H9 (cell line): Measurements from ENCODE around the gene FUNDC2. TPM values are rescaled to one million over a fixed set of nuclear protein-coding genes. Genes with fewer than 3 reads are reported as not detected.
A peak's percentile ranks its signal among the peaks of the same experiment; 100 is the strongest.

ENCODE experiments used
- DNase-seq: peaks from one replicate; pipeline ENCODE4 v3.0.0-alpha.2; 2017
- H2AFZ ChIP-seq: one replicate; pipeline ENCODE4 v1.6.1; 2013; ENCODE audit warnings: mild to moderate bottlenecking, low read length, control low read depth, moderate library complexity
- H2AK5ac ChIP-seq: 2 replicates; pipeline ENCODE4 v1.6.1; 2013; ENCODE audit warnings: low read length, control low read depth, mixed read lengths; ENCODE audit not compliant: insufficient read length
- H2BK120ac ChIP-seq: one replicate; pipeline ENCODE4 v1.6.1; 2013; ENCODE audit warnings: low read depth, mild to moderate bottlenecking, low read length, control low read depth, inconsistent platforms; ENCODE audit not compliant: poor library complexity, severe bottlenecking
- H2BK12ac ChIP-seq: 2 replicates; pipeline ENCODE4 v1.6.1; 2013; ENCODE audit warnings: low read length, control low read depth, mixed read lengths, low read depth; ENCODE audit not compliant: insufficient read length
- H2BK15ac ChIP-seq: 2 replicates; pipeline ENCODE4 v1.6.1; 2013; ENCODE audit warnings: low read depth, low read length, control low read depth
- H2BK20ac ChIP-seq: one replicate; pipeline ENCODE4 v1.6.1; 2013; ENCODE audit warnings: low read depth, mild to moderate bottlenecking, low read length, control low read depth, inconsistent platforms; ENCODE audit not compliant: poor library complexity, severe bottlenecking
- H2BK5ac ChIP-seq: 2 replicates; pipeline ENCODE4 v1.6.1; 2013; ENCODE audit warnings: low read length, control low read depth, mixed read lengths; ENCODE audit not compliant: insufficient read length
- H3K14ac ChIP-seq: 2 replicates; pipeline ENCODE4 v1.6.1; 2013; ENCODE audit warnings: low read length, control low read depth; ENCODE audit not compliant: insufficient read depth
- H3K18ac ChIP-seq: 2 replicates; pipeline ENCODE4 v1.6.1; 2013; ENCODE audit warnings: low read depth, mild to moderate bottlenecking, mixed read lengths, low read length, control low read depth; ENCODE audit not compliant: insufficient read length
- H3K23ac ChIP-seq: 2 replicates; pipeline ENCODE4 v1.6.1; 2013; ENCODE audit warnings: low read length, control low read depth, mixed read lengths, low read depth; ENCODE audit not compliant: insufficient read length
- H3K23me2 ChIP-seq: 2 replicates; pipeline ENCODE4 v1.6.1; 2013; ENCODE audit warnings: low read depth, mild to moderate bottlenecking, mixed read lengths, low read length, control low read depth; ENCODE audit not compliant: insufficient read length, poor library complexity, severe bottlenecking
- H3K27ac ChIP-seq: 2 replicates; pipeline ENCODE4 v1.5.1; 2013; ENCODE audit warnings: low read length, control low read depth, mixed read lengths, low read depth; ENCODE audit not compliant: insufficient read length
- H3K27me3 ChIP-seq: 2 replicates; pipeline ENCODE4 v1.6.1; 2013; ENCODE audit warnings: low read length, control low read depth, inconsistent platforms; ENCODE audit not compliant: insufficient read depth
- H3K4ac ChIP-seq: 2 replicates; pipeline ENCODE4 v1.6.1; 2013; ENCODE audit warnings: low read depth, mild to moderate bottlenecking, control low read depth, inconsistent platforms, low read length, moderate library complexity
- H3K4me1 ChIP-seq: 2 replicates; pipeline ENCODE4 v1.6.1; 2013; ENCODE audit warnings: low read length, control low read depth, inconsistent platforms; ENCODE audit not compliant: insufficient read depth
- H3K4me2 ChIP-seq: 2 replicates; pipeline ENCODE4 v1.6.1; 2013; ENCODE audit warnings: low read length, control low read depth, mixed read lengths; ENCODE audit not compliant: insufficient read length, insufficient read depth
- H3K56ac ChIP-seq: 2 replicates; pipeline ENCODE4 v1.6.1; 2013; ENCODE audit warnings: low read depth, mild to moderate bottlenecking, mixed read lengths, low read length, control low read depth; ENCODE audit not compliant: insufficient read length
- H3K79me1 ChIP-seq: 2 replicates; pipeline ENCODE4 v1.6.1; 2013; ENCODE audit warnings: low read depth, mild to moderate bottlenecking, moderate library complexity, low read length, control low read depth, inconsistent platforms; ENCODE audit not compliant: insufficient read depth, poor library complexity, severe bottlenecking
- H3K79me2 ChIP-seq: 2 replicates; pipeline ENCODE4 v1.6.1; 2013; ENCODE audit warnings: low read length, control low read depth, inconsistent platforms; ENCODE audit not compliant: insufficient read depth
- H3K9ac ChIP-seq: 2 replicates; pipeline ENCODE4 v1.6.1; 2013; ENCODE audit warnings: low read length, control low read depth, mixed read lengths; ENCODE audit not compliant: insufficient read length; ENCODE audit errors: extremely low read depth
- H3K9me3 ChIP-seq: one replicate; pipeline ENCODE4 v1.6.1; 2013; ENCODE audit warnings: low read depth, low read length, inconsistent platforms; ENCODE audit not compliant: control insufficient read depth
- H3T11ph ChIP-seq: one replicate; pipeline ENCODE4 v1.6.1; 2013; ENCODE audit warnings: mild to moderate bottlenecking, low read length, control low read depth, inconsistent platforms
- H4K20me1 ChIP-seq: one replicate; pipeline ENCODE4 v1.6.1; 2013; ENCODE audit not compliant: control insufficient read depth, insufficient read length, insufficient read depth
- H4K5ac ChIP-seq: 2 replicates; pipeline ENCODE4 v1.6.1; 2013; ENCODE audit warnings: low read depth, mild to moderate bottlenecking, mixed read lengths, low read length, control low read depth; ENCODE audit not compliant: insufficient read length
- H4K8ac ChIP-seq: replicated peaks from 2 replicates; pipeline ENCODE4 v1.6.1; 2013; ENCODE audit warnings: low read length, control low read depth, mixed read lengths, low read depth; ENCODE audit not compliant: insufficient read length
- H4K91ac ChIP-seq: 2 replicates; pipeline ENCODE4 v1.6.1; 2013; ENCODE audit warnings: low read depth, mild to moderate bottlenecking, moderate library complexity, mixed read lengths, low read length, control low read depth; ENCODE audit not compliant: insufficient read length
- H3K27ac Mint-ChIP-seq, 3 experiments: 2 replicates in 2 of 3; 3 replicates in 1 of 3; pipeline ENCODE4 v1.8.0; 2020 to 2021; ENCODE audit warnings: mixed read lengths in 3 of 3, mild to moderate bottlenecking in 1 of 3, moderate library complexity in 1 of 3
- H3K27me3 Mint-ChIP-seq: 2 replicates; pipeline ENCODE4 v1.8.0; 2021; ENCODE audit warnings: low read depth, mild to moderate bottlenecking, moderate library complexity, mixed read lengths
- H3K36me3 Mint-ChIP-seq, 3 experiments: 2 replicates in 2 of 3; 3 replicates in 1 of 3; pipeline ENCODE4 v1.8.0; 2020 to 2021; ENCODE audit warnings: low read depth in 3 of 3, mixed read lengths in 3 of 3; ENCODE audit not compliant: insufficient read depth in 1 of 3
- H3K4me1 Mint-ChIP-seq, 2 experiments: 2 replicates each; pipeline ENCODE4 v1.8.0; 2020; ENCODE audit warnings: mixed read lengths in 2 of 2
- H3K4me3 Mint-ChIP-seq, 2 experiments: 2 replicates in 1 of 2; 3 replicates in 1 of 2; pipeline ENCODE4 v1.8.0; 2020 to 2021; ENCODE audit warnings: mild to moderate bottlenecking in 2 of 2, mixed read lengths in 2 of 2, moderate library complexity in 1 of 2
- H3K9me3 Mint-ChIP-seq, 2 experiments: 2 replicates in 1 of 2; 3 replicates in 1 of 2; pipeline ENCODE4 v1.8.0; 2020; ENCODE audit warnings: mild to moderate bottlenecking in 2 of 2, mixed read lengths in 2 of 2, moderate library complexity in 1 of 2
- WGBS: extraction: QIAGEN DNeasy Blood & Tissue Kit; methylation state at CpG from one replicate; pipeline ENCODE4 v1.1.7; 2013; ENCODE audit warnings: missing lambda C conversion rate, low lambda C conversion rate, mixed read lengths; ENCODE audit not compliant: insufficient read length; ENCODE audit errors: extremely low coverage; 5-methylcytosine and 5-hydroxymethylcytosine counted together
- total RNA-seq: library from RNA; stranded (reverse); gene quantifications from 2 replicates; pipeline ENCODE4 v1.2.1, GENCODE V29; 2021
- TF ChIP-seq, protein P1 (sequence below): fragments of 200-600 bp; sonication (generic); conservative IDR thresholded peaks from 3 replicates; pipeline ENCODE4 v1.8.0; 2021; ENCODE audit warnings: antibody characterized with exemption, mild to moderate bottlenecking

FUNDC2 gene
- total RNA-seq, 1 experiment from 2014 or later = 62.1 TPM

DNA sequence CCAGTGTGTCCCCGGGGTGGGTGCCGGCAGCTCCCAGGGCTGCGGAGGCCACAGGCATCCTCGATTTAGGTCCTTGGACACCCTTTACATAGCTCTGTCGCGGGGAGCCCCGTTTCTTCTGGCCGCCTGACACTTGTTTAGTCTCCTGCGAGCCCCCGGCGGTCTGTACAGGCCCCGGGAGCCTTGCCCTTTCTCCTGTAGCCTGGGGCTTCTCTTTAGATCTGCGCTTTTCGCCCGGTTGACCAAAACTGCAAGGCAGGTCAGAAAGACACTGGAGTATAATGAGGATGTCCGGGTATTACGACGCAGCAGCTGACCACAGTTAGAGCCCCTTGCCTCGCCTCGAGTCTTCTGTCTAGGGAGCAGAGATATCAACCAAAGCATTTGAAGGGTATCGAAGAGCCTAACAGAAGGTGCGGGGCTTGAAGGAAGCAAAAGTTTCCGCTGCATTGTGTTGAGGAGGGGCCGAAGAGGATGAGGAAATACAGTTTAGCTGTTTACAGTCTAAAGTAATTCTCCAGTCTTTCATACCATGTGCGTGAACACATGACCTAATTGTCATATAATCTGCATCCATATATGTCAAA, 45.1 kb downstream of the FUNDC2 start:
- Histone ChIP-seq H3K23me2 (peaks cover 5% of the 10 kb centered on the region), H3K4me2 (peak overlapping the region; percentile 50), H3K9ac (peak overlapping the region; percentile 81), H3K14ac (peak overlapping the region; percentile 33; the same call in 1 of the 2 replicates), H3K56ac (no peak overlapping the region), H4K91ac (no peak overlapping the region), H3K27ac (no peak overlapping the region), H2BK20ac (no peak overlapping the region), H3T11ph (no peak overlapping the region), H4K5ac (no peak overlapping the region), H2AK5ac (no peak overlapping the region), H3K23ac (no peak overlapping the region), H2BK120ac (no peak overlapping the region), H3K18ac (peak overlapping the region; percentile 6), H3K9me3 (peaks cover 35% of the 10 kb centered on the region), H3K79me1 (no peaks in the 10 kb centered on the region), H2BK5ac (no peak overlapping the region), H3K4me1 (no peaks in the 10 kb centered on the region), H4K20me1 (no peaks in the 10 kb centered on the region), H3K4ac (no peak overlapping the region), H3K27me3 (no peaks in the 10 kb centered on the region), H2BK15ac (no peak overlapping the region), H4K8ac (no peak overlapping the region), H2BK12ac (no peak overlapping the region), H3K79me2 (peaks cover 1% of the 10 kb centered on the region; the same call in 1 of the 2 replicates), H2AFZ (no peak overlapping the region)
- Mint-ChIP-seq H3K27ac (peak overlapping the region in 2 of 3 experiments; percentile 91 to 97; a peak in 5 of 7 replicates), H3K4me1 (peaks cover 8 to 15% of the 10 kb centered on the region in 2 experiments; a peak in 2 of 4 replicates), H3K4me3 (peak overlapping the region; percentile 93 to 95), H3K27me3 (no peaks in the 10 kb centered on the region), H3K36me3 (peaks cover 28 to 34% (median 31%) of the 10 kb centered on the region in 3 experiments), H3K9me3 (peaks cover 66% of the 10 kb centered on the region in 2 experiments)
- TF ChIP-seq, protein P1, sequence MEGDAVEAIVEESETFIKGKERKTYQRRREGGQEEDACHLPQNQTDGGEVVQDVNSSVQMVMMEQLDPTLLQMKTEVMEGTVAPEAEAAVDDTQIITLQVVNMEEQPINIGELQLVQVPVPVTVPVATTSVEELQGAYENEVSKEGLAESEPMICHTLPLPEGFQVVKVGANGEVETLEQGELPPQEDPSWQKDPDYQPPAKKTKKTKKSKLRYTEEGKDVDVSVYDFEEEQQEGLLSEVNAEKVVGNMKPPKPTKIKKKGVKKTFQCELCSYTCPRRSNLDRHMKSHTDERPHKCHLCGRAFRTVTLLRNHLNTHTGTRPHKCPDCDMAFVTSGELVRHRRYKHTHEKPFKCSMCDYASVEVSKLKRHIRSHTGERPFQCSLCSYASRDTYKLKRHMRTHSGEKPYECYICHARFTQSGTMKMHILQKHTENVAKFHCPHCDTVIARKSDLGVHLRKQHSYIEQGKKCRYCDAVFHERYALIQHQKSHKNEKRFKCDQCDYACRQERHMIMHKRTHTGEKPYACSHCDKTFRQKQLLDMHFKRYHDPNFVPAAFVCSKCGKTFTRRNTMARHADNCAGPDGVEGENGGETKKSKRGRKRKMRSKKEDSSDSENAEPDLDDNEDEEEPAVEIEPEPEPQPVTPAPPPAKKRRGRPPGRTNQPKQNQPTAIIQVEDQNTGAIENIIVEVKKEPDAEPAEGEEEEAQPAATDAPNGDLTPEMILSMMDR = no peak
- no CpG with 5 or more reads among the region's 25 CpGs for WGBS
- DNase-seq = no peak
